ENCODE measurements around the gene GLB1L.
"Not testable (repeated sequence)": the region's sequence is repeated elsewhere in the genome, so short reads cannot be mapped to it uniquely, and the experiment has no call there.

Gene GLB1L

GRCh38 chr2:219205981-219206327, 39.3 kb downstream of the GLB1L start:
- Histone ChIP-seq H3K36me3 (peaks cover 15 to 32% (median 28%) of the 10 kb centered on the region in 3 donors), H3K27ac (peak overlapping the region; percentile 91 to 93), H3K4me1 (peaks cover 0 to 20% (median 15%) of the 10 kb centered on the region in 4 donors), H3K27me3 (no peaks in the 10 kb centered on the region), H3K4me3 (peak overlapping the region; percentile 74 to 88), H3K9me3 (no peaks in the 10 kb centered on the region)
- intact Hi-C loops (cut with DNase I; ENCODE audit: low total_unique reads), result loop anchor here (1.0 kb wide), 1 partner anchor 12 kb away; the partner anchor contains the start of gene ABCB6
- TF ChIP-seq CTCF (IDR thresholded peaks at IDR 0.05), result no peak
- no peak for DNase-seq

GRCh38 chr2:219205165-219205538, 40.1 kb downstream of the GLB1L start:
- TF ChIP-seq CTCF (IDR thresholded peaks at IDR 0.05), result no peak
- Histone ChIP-seq H3K4me1 (peaks cover 0 to 20% (median 15%) of the 10 kb centered on the region in 4 donors), H3K27me3 (peaks cover 0 to 4% of the 10 kb centered on the region in 2 donors), H3K9me3 (no peaks in the 10 kb centered on the region), H3K4me3 (no peak overlapping the region), H3K36me3 (peaks cover 7 to 24% (median 24%) of the 10 kb centered on the region in 3 donors), H3K27ac (no peak overlapping the region)
- intact Hi-C loops (cut with DNase I; ENCODE audit: low total_unique reads), result no loop called here
- no peak for DNase-seq

- H3K27me3 ChIP-seq, result peaks cover 0 to 7% of the 10 kb centered on the region in 2 donors
- intact Hi-C loops (cut with DNase I; ENCODE audit: low total_unique reads), result no loop called here
- no peak overlapping the region for H3K4me3 ChIP-seq
- DNase-seq, result no peak
- peaks cover 0 to 20% (median 15%) of the 10 kb centered on the region in 4 donors for H3K4me1 ChIP-seq
- no peak overlapping the region for H3K27ac ChIP-seq
- H3K9me3 ChIP-seq, result no peaks in the 10 kb centered on the region
- no peak for TF ChIP-seq CTCF (IDR thresholded peaks at IDR 0.05)
- H3K36me3 ChIP-seq, result peaks cover 2 to 19% (median 18%) of the 10 kb centered on the region in 3 donors
Measured at GRCh38 chr2:219204425-219205164, 40.6 kb downstream of the GLB1L start.

DNA sequence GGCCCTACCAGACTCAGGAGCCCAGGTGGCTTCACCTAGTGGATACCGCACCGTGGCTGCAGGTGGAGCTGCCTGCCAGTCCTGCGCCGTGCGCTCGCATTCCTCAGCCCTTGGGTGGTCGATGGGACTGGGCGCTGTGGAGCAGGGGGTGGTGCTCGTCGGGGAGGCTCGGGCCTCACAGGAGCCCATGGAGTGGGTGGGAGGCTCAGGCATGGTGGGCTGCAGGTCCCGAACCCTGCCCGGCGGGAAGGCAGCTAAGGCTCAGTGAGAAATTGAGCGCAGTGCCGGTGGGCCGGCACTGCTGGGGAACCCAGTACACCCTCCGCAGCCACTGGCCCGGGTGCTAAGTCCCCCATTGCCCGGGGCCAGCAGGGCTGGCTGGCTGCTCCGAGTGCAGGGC, 43.9 kb downstream of the GLB1L start:
- H3K36me3 ChIP-seq; H3K4me1 ChIP-seq; H3K4me3 ChIP-seq; intact Hi-C loops (cut with DNase I; ENCODE audit: low total_unique reads); H3K27ac ChIP-seq; DNase-seq; H3K9me3 ChIP-seq: not testable (repeated sequence)
- peaks cover 0 to 28% of the 10 kb centered on the region in 2 donors for H3K27me3 ChIP-seq

- H3K27ac ChIP-seq; intact Hi-C loops (cut with DNase I; ENCODE audit: low total_unique reads); H3K9me3 ChIP-seq; DNase-seq; H3K36me3 ChIP-seq; H3K4me1 ChIP-seq; H3K4me3 ChIP-seq: not testable (repeated sequence)
- peaks cover 0 to 28% of the 10 kb centered on the region in 2 donors for H3K27me3 ChIP-seq
Measured at GRCh38 chr2:219200502-219201326, 44.5 kb downstream of the GLB1L start.

GRCh38 chr2:219199470-219200211, 45.6 kb downstream of the GLB1L start:
- H3K27ac ChIP-seq, result no peak overlapping the region
- no peaks in the 10 kb centered on the region for H3K9me3 ChIP-seq
- no peak for TF ChIP-seq CTCF (IDR thresholded peaks at IDR 0.05)
- no peak for DNase-seq
- no peaks in the 10 kb centered on the region for H3K36me3 ChIP-seq
- no peaks in the 10 kb centered on the region for H3K4me1 ChIP-seq
- H3K27me3 ChIP-seq, result peaks cover 0 to 33% of the 10 kb centered on the region in 2 donors
- H3K4me3 ChIP-seq, result no peak overlapping the region
- intact Hi-C loops (cut with DNase I; ENCODE audit: low total_unique reads), result loop anchor here (10.0 kb wide), 1 partner anchor 505 kb away; no protein-coding TSS in a partner anchor
